ENCODE measurements around the gene BEGAIN. TPM values are rescaled to one million over a fixed set of nuclear protein-coding genes. Genes with fewer than 3 reads are reported as not detected.

BEGAIN gene
- total and polyA plus RNA-seq, 12 donors: 0.39 to 59.0 (median 2.7) TPM

- no peak for DNase-seq
- Histone ChIP-seq H3K4me1 (replicated peaks in 1 of 2) (no peaks in the 10 kb centered on the region), H3K36me3 (replicated peaks in 1 of 2) (no peaks in the 10 kb centered on the region), H3K27me3 (no peaks in the 10 kb centered on the region), H3K27ac (no peak overlapping the region), H3K9me3 (replicated peaks in 1 of 3) (no peaks in the 10 kb centered on the region), H3K4me3 (no peak overlapping the region)
- TF ChIP-seq POLR2A (IDR thresholded peaks at IDR 0.05): no peak
- TF ChIP-seq, protein P1, sequence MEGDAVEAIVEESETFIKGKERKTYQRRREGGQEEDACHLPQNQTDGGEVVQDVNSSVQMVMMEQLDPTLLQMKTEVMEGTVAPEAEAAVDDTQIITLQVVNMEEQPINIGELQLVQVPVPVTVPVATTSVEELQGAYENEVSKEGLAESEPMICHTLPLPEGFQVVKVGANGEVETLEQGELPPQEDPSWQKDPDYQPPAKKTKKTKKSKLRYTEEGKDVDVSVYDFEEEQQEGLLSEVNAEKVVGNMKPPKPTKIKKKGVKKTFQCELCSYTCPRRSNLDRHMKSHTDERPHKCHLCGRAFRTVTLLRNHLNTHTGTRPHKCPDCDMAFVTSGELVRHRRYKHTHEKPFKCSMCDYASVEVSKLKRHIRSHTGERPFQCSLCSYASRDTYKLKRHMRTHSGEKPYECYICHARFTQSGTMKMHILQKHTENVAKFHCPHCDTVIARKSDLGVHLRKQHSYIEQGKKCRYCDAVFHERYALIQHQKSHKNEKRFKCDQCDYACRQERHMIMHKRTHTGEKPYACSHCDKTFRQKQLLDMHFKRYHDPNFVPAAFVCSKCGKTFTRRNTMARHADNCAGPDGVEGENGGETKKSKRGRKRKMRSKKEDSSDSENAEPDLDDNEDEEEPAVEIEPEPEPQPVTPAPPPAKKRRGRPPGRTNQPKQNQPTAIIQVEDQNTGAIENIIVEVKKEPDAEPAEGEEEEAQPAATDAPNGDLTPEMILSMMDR (IDR thresholded peaks at IDR 0.05): no peak
- 50 to 89% (median 73%) methylated on average over 2 to 22 of the region's 22 CpGs for WGBS, 4 donors
- intact Hi-C loops (cut with DNase I): no loop called here
Measured at GRCh38 chr14:100556936-100557505, 30.2 kb downstream of the BEGAIN start.

- no peaks in the 10 kb centered on the region for H3K27me3 ChIP-seq
- peak overlapping the region in 1 of 5 donors; percentile 38 for H3K27ac ChIP-seq
- TF ChIP-seq, protein P1 (IDR thresholded peaks at IDR 0.05): no peak
- no peak for TF ChIP-seq POLR2A (IDR thresholded peaks at IDR 0.05)
- no peaks in the 10 kb centered on the region for H3K9me3 ChIP-seq (replicated peaks in 1 of 3)
- no peaks in the 10 kb centered on the region for H3K4me1 ChIP-seq (replicated peaks in 1 of 2)
- H3K4me3 ChIP-seq: no peak overlapping the region
- WGBS, 4 donors: 81 to 87% (median 84%) methylated on average over 4 to 12 of the region's 12 CpGs
- H3K36me3 ChIP-seq (replicated peaks in 1 of 2): no peaks in the 10 kb centered on the region
- intact Hi-C loops (cut with DNase I): no loop called here
- peak in 1 of 7 donors; percentile 89 for DNase-seq
Measured at GRCh38 chr14:100556140-100556475, 31.1 kb downstream of the BEGAIN start.

GRCh38 chr14:100555436-100556139 is 31.6 kb downstream of the BEGAIN start:
- Histone ChIP-seq H3K27ac (peak overlapping the region in 1 of 5 donors; percentile 38), H3K9me3 (replicated peaks in 1 of 3) (no peaks in the 10 kb centered on the region), H3K27me3 (no peaks in the 10 kb centered on the region), H3K4me1 (replicated peaks in 1 of 2) (no peaks in the 10 kb centered on the region), H3K36me3 (replicated peaks in 1 of 2) (no peaks in the 10 kb centered on the region), H3K4me3 (no peak overlapping the region)
- DNase-seq: no peak
- TF ChIP-seq, protein P1 (IDR thresholded peaks at IDR 0.05): no peak
- TF ChIP-seq POLR2A (IDR thresholded peaks at IDR 0.05): no peak
- 72 to 84% (median 81%) methylated on average over 9 to 24 of the region's 24 CpGs for WGBS, 4 donors
- intact Hi-C loops (cut with DNase I): no loop called here

GRCh38 chr14:100554696-100555320 is 32.4 kb downstream of the BEGAIN start:
- Histone ChIP-seq H3K9me3 (replicated peaks in 1 of 3) (no peaks in the 10 kb centered on the region), H3K27me3 (no peaks in the 10 kb centered on the region), H3K4me1 (replicated peaks in 1 of 2) (no peaks in the 10 kb centered on the region), H3K36me3 (replicated peaks in 1 of 2) (no peaks in the 10 kb centered on the region), H3K27ac (peak overlapping the region in 2 of 5 donors; percentile 16 to 38), H3K4me3 (no peak overlapping the region)
- intact Hi-C loops (cut with DNase I): no loop called here
- no peak for TF ChIP-seq POLR2A (IDR thresholded peaks at IDR 0.05)
- TF ChIP-seq, protein P1 (IDR thresholded peaks at IDR 0.05): no peak
- no peak for DNase-seq
- WGBS, 4 donors: 86 to 88% (median 87%) methylated on average over 5 to 17 of the region's 17 CpGs

Measured in adrenal gland (tissue), 12 donors.